GM18868 (cell line): ENCODE results near the gene LIPA.

Source experiments
- ATAC-seq: cut with Tn5 transposase; IDR thresholded peaks from one replicate; pipeline ENCODE4 v1.9.1; 2021; ENCODE audit warnings: mild to moderate bottlenecking, moderate library complexity; ENCODE audit not compliant: unreplicated experiment

Gene LIPA

GRCh38 chr10:89241486-89242344, 9.9 kb downstream of the LIPA start:
- peak; percentile 51 for ATAC-seq

- no peak for ATAC-seq
Measured at GRCh38 chr10:89241026-89241425, 10.5 kb downstream of the LIPA start.

GRCh38 chr10:89240519-89240918, 11.1 kb downstream of the LIPA start:
- ATAC-seq = no peak

DNA sequence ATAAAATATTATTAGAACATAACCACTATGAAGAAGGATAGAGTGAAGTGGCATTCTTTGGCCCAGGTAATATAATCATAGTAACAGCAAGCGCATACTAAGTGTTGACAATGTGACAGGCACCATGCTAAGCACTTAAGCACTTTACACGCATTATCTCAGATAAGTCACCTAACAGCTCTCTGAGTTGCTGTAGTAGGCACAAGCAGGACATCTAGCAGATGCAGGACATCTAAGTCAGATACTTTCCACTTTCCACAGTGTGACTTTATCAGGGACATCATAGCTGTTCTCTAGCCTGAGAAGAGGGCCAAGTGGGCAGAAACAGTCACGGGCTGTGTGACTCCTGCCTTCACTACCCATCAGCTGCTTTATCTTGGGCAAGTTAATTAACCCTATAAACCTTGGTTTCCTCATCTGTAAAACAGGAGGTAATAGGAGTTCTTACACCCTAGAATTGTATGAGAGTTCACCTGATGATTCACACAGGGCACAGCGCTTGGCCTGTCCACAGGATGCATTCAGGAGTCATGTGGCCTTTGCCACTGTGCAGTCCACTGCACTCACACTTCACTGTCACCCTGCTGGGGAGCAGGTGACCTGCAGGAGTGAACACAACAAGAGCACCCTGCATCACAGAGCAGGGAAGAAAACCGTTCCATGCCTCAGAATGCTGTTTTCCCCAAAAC, 12.5 kb downstream of the LIPA start:
- ATAC-seq = no peak

GRCh38 chr10:89237849-89238248, 13.7 kb downstream of the LIPA start:
- no peak for ATAC-seq

DNA sequence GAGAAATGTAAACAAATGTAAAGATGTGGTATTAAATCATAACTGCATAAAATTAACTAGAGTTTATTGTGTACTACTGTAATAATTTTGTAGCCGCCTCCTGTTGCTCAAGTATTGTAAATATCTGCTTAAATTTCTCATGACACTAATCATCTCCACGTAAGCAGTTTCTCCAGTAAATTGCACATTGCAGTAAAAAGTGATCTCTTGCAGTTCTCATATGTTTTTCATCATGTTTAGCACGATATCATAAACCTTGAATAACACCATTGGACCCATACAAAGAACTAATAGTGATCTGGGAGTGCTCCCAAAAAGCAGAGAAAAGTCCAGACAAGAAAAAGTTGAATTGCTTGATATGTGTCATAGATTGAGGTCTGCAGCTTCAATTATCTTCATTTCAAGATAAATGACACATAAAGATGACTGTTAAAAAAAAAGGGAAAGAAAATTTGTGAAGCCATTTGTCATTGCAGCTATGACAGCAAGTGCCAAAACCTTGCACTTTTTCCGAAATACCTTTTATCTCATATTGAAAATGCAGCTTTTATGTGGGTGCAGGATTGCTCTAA, 15.3 kb downstream of the LIPA start:
- no peak for ATAC-seq

DNA sequence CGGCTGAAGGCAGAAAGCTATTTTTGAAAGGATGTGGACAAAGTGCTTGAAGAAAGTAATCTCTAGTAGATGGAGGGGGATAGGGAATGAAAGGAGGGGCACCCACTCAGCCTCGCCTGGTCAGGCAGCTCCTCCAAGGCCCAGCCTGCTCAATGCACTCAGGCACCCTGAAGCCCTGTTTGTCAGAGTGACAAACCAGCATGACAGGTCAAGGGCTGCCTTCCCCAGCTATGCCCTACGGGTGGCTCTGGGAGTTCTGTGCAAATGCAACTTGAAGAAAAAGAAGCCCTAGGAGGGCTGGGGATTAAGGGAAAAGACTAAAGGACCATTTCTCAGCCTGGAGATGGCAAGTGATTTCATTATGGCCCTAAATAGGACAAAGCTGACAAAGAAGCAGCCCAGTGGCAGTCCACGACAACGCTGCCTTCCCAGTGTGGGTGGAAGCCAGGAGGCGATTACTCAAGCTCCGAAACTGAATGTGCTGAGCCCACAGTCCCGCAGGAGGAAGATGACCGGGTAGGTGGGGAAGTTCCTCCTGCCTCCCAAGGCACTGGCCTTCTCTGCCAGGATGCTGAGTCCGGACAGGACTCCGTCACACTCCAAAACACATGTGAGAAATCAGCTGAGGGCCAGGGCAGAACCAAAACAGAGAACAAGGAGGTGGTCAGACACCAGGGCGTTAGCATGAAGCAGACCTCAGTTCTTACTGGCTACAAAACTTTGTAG, 16.3 kb downstream of the LIPA start:
- ATAC-seq = no peak

GRCh38 chr10:89233033-89233432, 18.5 kb downstream of the LIPA start:
- no peak for ATAC-seq

DNA sequence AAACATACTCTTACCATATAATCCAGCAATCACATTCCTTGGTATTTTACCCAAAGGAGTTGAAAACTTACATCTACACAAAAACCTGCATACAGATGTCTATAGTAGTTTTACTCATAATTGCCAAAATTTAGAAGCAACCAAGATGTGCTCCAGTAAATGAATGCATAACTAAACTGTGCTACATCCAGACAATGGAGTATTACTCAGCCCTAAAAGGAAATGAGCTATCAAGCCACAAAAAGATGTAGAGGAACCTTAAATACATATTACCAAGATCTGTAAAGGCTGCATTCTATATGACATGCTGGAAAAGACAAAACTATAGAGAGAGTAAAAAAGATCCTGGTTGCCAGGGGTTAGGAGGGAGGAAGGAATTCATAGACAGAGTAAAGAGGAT, 22.6 kb downstream of the LIPA start:
- ATAC-seq = no peak

DNA sequence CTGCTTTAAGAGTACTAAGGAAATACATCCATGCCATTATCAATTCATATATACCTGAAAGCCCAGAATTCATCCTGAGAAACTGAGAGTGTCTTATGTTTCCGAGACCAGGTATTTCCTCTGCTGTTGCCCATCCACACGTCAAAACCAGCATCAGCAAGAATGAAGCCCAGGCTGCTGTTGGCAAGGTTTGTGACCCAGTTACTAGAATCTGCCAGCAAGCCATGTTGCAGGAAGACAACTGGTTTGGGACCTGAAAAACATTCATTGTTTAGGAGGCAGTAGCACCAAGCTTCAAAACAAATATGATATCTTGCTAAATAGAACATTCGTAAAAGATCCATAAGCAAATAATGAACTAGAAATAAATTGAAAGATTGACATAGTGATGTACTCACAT, 23.4 kb downstream of the LIPA start:
- no peak for ATAC-seq

GRCh38 chr10:89226891-89227290, 24.7 kb downstream of the LIPA start:
- no peak for ATAC-seq

DNA sequence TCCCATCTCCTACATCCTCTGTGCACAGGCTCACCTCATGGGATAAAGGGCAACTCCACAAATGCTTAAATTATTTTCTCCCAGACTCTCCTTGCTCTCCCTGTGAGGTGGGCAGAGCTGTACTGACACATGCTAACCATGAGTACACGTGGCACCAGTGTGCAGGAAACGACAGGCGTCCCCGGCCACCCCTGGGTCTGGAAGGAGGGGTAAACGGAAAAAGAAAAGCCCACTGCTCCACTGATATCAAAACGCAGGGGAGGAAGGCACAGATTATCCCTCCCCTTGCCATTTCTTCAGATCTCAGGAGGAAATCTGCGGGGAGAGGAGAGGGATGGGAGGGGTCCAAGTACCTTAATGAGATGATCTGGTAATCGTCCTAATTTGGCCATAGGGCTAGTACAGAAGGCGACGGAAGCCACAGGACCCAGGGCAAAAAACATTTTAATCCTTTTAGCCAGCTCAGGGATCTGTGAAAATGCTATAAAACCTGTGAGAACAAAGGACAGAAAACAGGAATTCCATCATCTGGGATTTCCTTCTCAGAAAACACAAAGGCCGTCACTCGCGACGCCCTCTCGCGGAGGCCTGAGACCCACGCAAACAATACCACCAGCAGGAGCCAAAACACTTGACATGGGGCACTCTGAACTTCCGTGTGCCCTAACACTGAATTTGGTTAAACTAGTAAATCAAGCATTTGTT, 26.7 kb downstream of the LIPA start:
- no peak for ATAC-seq

GRCh38 chr10:89221919-89222318, 29.7 kb downstream of the LIPA start:
- ATAC-seq = no peak

DNA sequence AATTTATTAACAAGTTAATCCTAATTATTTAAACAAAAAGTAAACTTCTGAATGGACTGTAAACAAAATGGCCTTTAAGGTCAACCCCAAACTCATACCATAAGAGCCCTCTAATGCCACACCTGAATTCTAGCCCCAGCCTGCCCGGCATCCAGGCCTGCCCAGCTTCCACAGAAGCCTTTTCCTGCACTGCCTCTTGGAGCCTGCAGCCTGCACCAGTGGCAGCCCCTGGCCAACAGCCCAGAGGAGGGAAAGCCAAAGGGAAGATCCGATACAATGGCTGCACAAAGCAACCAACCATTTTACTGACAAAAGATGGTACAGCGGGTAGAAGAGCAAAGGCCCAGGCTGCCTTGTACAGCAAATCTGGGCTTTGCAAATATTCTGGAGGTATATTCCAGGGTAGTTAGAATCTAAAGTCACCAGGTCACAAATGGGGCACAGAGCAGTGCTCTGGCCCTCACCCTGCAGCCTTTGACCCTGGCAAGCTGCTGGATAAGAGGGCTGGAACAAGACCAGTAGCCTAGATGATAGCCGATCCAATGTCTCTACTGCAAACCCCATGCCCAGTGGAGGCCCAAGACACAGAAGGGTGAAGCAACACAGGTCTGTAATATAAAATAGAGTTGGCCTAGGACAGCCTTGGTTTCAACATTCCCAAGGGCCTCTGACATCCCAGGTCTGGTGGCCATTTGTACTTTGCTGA, 31.9 kb downstream of the LIPA start:
- no peak for ATAC-seq

- no peak for ATAC-seq
Measured at GRCh38 chr10:89217057-89217990, 34.3 kb downstream of the LIPA start.

GRCh38 chr10:89216056-89216455, 35.5 kb downstream of the LIPA start:
- ATAC-seq = no peak

DNA sequence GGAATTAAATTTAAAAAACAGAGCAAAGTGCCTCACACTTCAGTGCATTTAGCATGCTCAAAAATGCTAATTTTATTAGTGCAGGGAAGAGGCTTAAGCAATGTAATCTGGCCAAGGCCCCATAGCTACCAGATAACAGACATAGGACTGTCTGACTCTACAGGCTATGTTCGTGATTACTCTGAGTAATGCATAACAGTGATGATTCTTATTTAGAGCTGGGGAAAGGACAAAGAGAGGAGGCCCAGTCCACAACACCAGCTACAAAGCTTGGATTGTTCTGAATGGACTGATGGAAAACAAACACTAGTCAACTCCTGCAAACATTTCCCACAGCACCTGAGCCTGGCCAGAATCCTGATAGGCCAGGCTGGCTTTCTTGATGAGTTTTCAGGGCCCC, 36.1 kb downstream of the LIPA start:
- ATAC-seq = no peak

GRCh38 chr10:89214566-89215165, 36.9 kb downstream of the LIPA start:
- no peak for ATAC-seq
